Trophoblast cell (in vitro differentiated cells and primary cell): Measurements from ENCODE around the gene HBD.

ENCODE experiments used
- DNase-seq, 2 donors: peaks; one replicate each; pipeline ENCODE4 v3.0.0-alpha.2; 2016
- H2AFZ ChIP-seq: 2 replicates; pipeline ENCODE4 v1.6.1; 2013; ENCODE audit warnings: low read length, moderate library complexity, mild to moderate bottlenecking; ENCODE audit not compliant: insufficient read depth, poor library complexity
- H2AK5ac ChIP-seq: 2 replicates; pipeline ENCODE4 v1.6.1; 2013; ENCODE audit warnings: mild to moderate bottlenecking, low read length
- H2BK120ac ChIP-seq: 2 replicates; pipeline ENCODE4 v1.6.1; 2013; ENCODE audit warnings: low read length, mild to moderate bottlenecking, moderate library complexity; ENCODE audit not compliant: insufficient read depth, poor library complexity
- H2BK12ac ChIP-seq: 2 replicates; pipeline ENCODE4 v1.6.1; 2013; ENCODE audit warnings: mild to moderate bottlenecking, low read length, moderate library complexity
- H2BK5ac ChIP-seq: 2 replicates; pipeline ENCODE4 v1.6.1; 2013; ENCODE audit warnings: low read length, low read depth, moderate library complexity, mild to moderate bottlenecking; ENCODE audit not compliant: poor library complexity
- H3K14ac ChIP-seq: 2 replicates; pipeline ENCODE4 v1.6.1; 2013; ENCODE audit warnings: mild to moderate bottlenecking, low read length
- H3K18ac ChIP-seq: 2 replicates; pipeline ENCODE4 v1.6.1; 2013; ENCODE audit warnings: mild to moderate bottlenecking, low read length
- H3K23ac ChIP-seq: 2 replicates; pipeline ENCODE4 v1.6.1; 2013; ENCODE audit warnings: low read length
- H3K27ac ChIP-seq: 2 replicates; pipeline ENCODE4 v1.5.1; 2013; ENCODE audit warnings: low read depth, mild to moderate bottlenecking, inconsistent platforms, low read length, moderate library complexity
- H3K27me3 ChIP-seq: 2 replicates; pipeline ENCODE4 v1.6.1; 2013; ENCODE audit warnings: inconsistent platforms, mild to moderate bottlenecking, low read length, moderate library complexity; ENCODE audit not compliant: insufficient read depth
- H3K36me3 ChIP-seq, 2 experiments: 1 replicate in 1 of 2; 2 replicates in 1 of 2; pipeline ENCODE4 v1.6.1; 2013; ENCODE audit warnings: low read length in 2 of 2, mild to moderate bottlenecking in 2 of 2, moderate library complexity in 1 of 2; ENCODE audit not compliant: insufficient read depth in 2 of 2, control insufficient read depth in 1 of 2
- H3K4ac ChIP-seq: 2 replicates; pipeline ENCODE4 v1.6.1; 2013; ENCODE audit warnings: low read depth, mild to moderate bottlenecking, low read length, moderate library complexity
- H3K4me1 ChIP-seq, 2 experiments: 1 replicate in 1 of 2; 2 replicates in 1 of 2; pipeline ENCODE4 v1.6.1; 2013; ENCODE audit warnings: low read length in 2 of 2, mild to moderate bottlenecking in 2 of 2, moderate library complexity in 1 of 2; ENCODE audit not compliant: insufficient read depth in 2 of 2, control insufficient read depth in 1 of 2
- H3K4me2 ChIP-seq: 2 replicates; pipeline ENCODE4 v1.6.1; 2013; ENCODE audit warnings: inconsistent platforms, mild to moderate bottlenecking, low read length, moderate library complexity
- H3K4me3 ChIP-seq: 2 replicates; pipeline ENCODE4 v1.5.1; 2013; ENCODE audit warnings: mild to moderate bottlenecking, low read depth, low read length, inconsistent platforms
- H3K79me1 ChIP-seq: one replicate; pipeline ENCODE4 v1.6.1; 2013; ENCODE audit warnings: low read length
- H3K79me2 ChIP-seq: 2 replicates; pipeline ENCODE4 v1.6.1; 2013; ENCODE audit warnings: low read length, mild to moderate bottlenecking; ENCODE audit not compliant: control insufficient read depth, insufficient read depth, poor library complexity
- H3K9ac ChIP-seq: 2 replicates; pipeline ENCODE4 v1.6.1; 2013; ENCODE audit warnings: mild to moderate bottlenecking, low read length
- H3K9me3 ChIP-seq: 2 replicates; pipeline ENCODE4 v1.6.1; 2013; ENCODE audit warnings: low read depth, mild to moderate bottlenecking, control low read depth, inconsistent platforms, low read length; ENCODE audit not compliant: insufficient read depth
- H4K12ac ChIP-seq: 2 replicates; pipeline ENCODE4 v1.6.1; 2013; ENCODE audit warnings: low read depth, mild to moderate bottlenecking, low read length, moderate library complexity
- H4K8ac ChIP-seq: 2 replicates; pipeline ENCODE4 v1.6.1; 2013; ENCODE audit warnings: low read depth, mild to moderate bottlenecking, low read length, moderate library complexity
- H4K91ac ChIP-seq: one replicate; pipeline ENCODE4 v1.6.1; 2013; ENCODE audit warnings: low read depth, mild to moderate bottlenecking, low read length, moderate library complexity
- WGBS: extraction: QIAGEN DNeasy Blood & Tissue Kit; methylation state at CpG from one replicate; pipeline ENCODE4 v1.1.7; 2013; ENCODE audit warnings: missing lambda C conversion rate; ENCODE audit not compliant: insufficient read length, insufficient coverage; ENCODE audit errors: extremely low coverage; 5-methylcytosine and 5-hydroxymethylcytosine counted together

The HBD gene

DNA sequence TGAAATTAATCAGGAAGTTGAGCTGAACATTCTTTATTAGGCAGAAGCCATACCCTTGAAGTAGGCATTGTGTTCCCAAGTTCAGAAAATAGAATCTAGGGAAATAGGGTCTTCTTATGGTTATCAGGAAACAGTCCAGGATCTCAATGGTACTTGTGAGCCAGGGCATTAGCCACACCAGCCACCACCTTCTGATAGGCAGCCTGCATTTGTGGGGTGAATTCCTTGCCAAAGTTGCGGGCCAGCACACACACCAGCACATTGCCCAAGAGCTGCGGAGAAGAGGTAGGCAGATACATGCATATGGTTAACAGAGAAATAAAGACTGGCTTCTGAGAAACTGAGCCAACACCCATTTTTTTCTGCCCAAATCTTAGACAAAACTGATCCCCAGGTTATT lies 1.5 kb downstream of the HBD start:
- Histone ChIP-seq H4K91ac (no peak overlapping the region), H3K79me1 (no peaks in the 10 kb centered on the region), H2BK120ac (no peak overlapping the region), H3K79me2 (no peaks in the 10 kb centered on the region), H2AK5ac (no peak overlapping the region), H3K27me3 (no peaks in the 10 kb centered on the region), H2BK12ac (no peak overlapping the region), H3K18ac (no peak overlapping the region), H4K12ac (no peak overlapping the region), H3K4me3 (no peak overlapping the region), H2AFZ (no peak overlapping the region), H3K4me1 (no peaks in the 10 kb centered on the region), H3K9me3 (peaks cover 1% of the 10 kb centered on the region), H3K27ac (no peak overlapping the region), H3K36me3 (peaks cover 0 to 1% of the 10 kb centered on the region in 2 experiments), H3K4ac (no peak overlapping the region), H2BK5ac (no peak overlapping the region), H3K9ac (no peak overlapping the region), H3K14ac (no peak overlapping the region), H4K8ac (no peak overlapping the region), H3K4me2 (no peak overlapping the region), H3K23ac (no peak overlapping the region)
- no CpG with 5 or more reads among the region's 2 CpGs for WGBS
- DNase-seq = no peak

GRCh38 chr11:5232176-5232575 lies 2.1 kb downstream of the HBD start:
- Histone ChIP-seq H4K91ac (no peak overlapping the region), H3K27me3 (no peaks in the 10 kb centered on the region), H2AK5ac (no peak overlapping the region), H3K79me1 (no peaks in the 10 kb centered on the region), H3K9me3 (peaks cover 1% of the 10 kb centered on the region), H3K18ac (no peak overlapping the region), H2BK120ac (no peak overlapping the region), H3K4me3 (no peak overlapping the region), H3K4me1 (no peaks in the 10 kb centered on the region), H3K79me2 (no peaks in the 10 kb centered on the region), H3K4me2 (no peak overlapping the region), H2AFZ (no peak overlapping the region), H3K23ac (no peak overlapping the region), H4K8ac (no peak overlapping the region), H3K14ac (no peak overlapping the region), H2BK5ac (no peak overlapping the region), H3K9ac (no peak overlapping the region), H2BK12ac (no peak overlapping the region), H3K36me3 (peaks cover 0 to 1% of the 10 kb centered on the region in 2 experiments), H3K4ac (no peak overlapping the region), H4K12ac (no peak overlapping the region), H3K27ac (no peak overlapping the region)
- DNase-seq = no peak
- WGBS = 100% methylated on average over 2 of the region's 3 CpGs

DNA sequence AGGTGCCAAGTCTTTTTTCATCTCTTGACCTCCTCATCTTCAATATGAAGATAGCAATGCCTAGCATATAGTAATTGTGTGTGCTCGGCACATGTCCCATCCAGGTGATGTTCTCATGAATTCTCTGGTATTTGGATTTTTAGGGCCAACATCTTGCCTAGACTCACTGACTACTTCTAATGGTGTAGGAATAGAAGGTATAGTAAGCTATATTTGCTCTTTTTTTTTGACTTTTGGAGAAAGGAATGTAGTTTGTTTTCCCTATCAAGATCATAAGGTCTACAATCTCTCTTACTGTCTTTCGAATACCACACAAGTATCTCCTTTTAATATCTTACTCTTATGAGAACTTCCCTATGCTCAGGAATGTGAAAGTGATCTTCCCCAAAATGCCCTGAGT lies 3.2 kb downstream of the HBD start:
- Histone ChIP-seq H3K27ac (no peak overlapping the region), H3K79me2 (no peaks in the 10 kb centered on the region), H3K4ac (no peak overlapping the region), H3K18ac (no peak overlapping the region), H2BK120ac (no peak overlapping the region), H4K12ac (no peak overlapping the region), H3K4me3 (no peak overlapping the region), H3K27me3 (no peaks in the 10 kb centered on the region), H3K36me3 (peaks cover 0 to 1% of the 10 kb centered on the region in 2 experiments), H2BK12ac (no peak overlapping the region), H2AK5ac (no peak overlapping the region), H3K9ac (no peak overlapping the region), H3K14ac (no peak overlapping the region), H3K9me3 (peaks cover 1% of the 10 kb centered on the region), H3K4me1 (no peaks in the 10 kb centered on the region), H3K4me2 (no peak overlapping the region), H3K23ac (no peak overlapping the region), H2BK5ac (no peak overlapping the region), H4K91ac (no peak overlapping the region), H2AFZ (no peak overlapping the region), H3K79me1 (no peaks in the 10 kb centered on the region), H4K8ac (no peak overlapping the region)
- no peak for DNase-seq
- no CpG with 5 or more reads among the region's 2 CpGs for WGBS

- Histone ChIP-seq H3K79me2 (no peaks in the 10 kb centered on the region), H3K9me3 (peaks cover 1% of the 10 kb centered on the region), H3K4me3 (no peak overlapping the region), H3K36me3 (peaks cover 0 to 1% of the 10 kb centered on the region in 2 experiments), H4K8ac (no peak overlapping the region), H2BK120ac (no peak overlapping the region), H3K14ac (no peak overlapping the region), H2AFZ (no peak overlapping the region), H2AK5ac (no peak overlapping the region), H3K4me1 (no peaks in the 10 kb centered on the region), H3K4ac (no peak overlapping the region), H3K27me3 (no peaks in the 10 kb centered on the region), H3K9ac (no peak overlapping the region), H3K23ac (no peak overlapping the region), H2BK5ac (no peak overlapping the region), H3K18ac (no peak overlapping the region), H2BK12ac (no peak overlapping the region), H4K12ac (no peak overlapping the region), H3K27ac (no peak overlapping the region), H4K91ac (no peak overlapping the region), H3K79me1 (no peaks in the 10 kb centered on the region), H3K4me2 (no peak overlapping the region)
- DNase-seq = no peak
- 100% methylated on average over 1 of the region's 1 CpG for WGBS
Measured at GRCh38 chr11:5230266-5230665, 4.0 kb downstream of the HBD start.
